GM21576 (cell line): ENCODE measurements around the gene PPP1CA.

Source experiments
- ATAC-seq: cut with Tn5 transposase; IDR thresholded peaks from one replicate; pipeline ENCODE4 v1.9.1; 2021; ENCODE audit warnings: mild to moderate bottlenecking, moderate library complexity; ENCODE audit not compliant: unreplicated experiment

PPP1CA gene

GRCh38 chr11:67401495-67402191 is at the start of gene PPP1CA:
TSS of gene PPP1CA (minus strand) at chr11:67401858. CDS start at chr11:67401782, 76 bp downstream.
- ATAC-seq: peak; percentile 48

DNA sequence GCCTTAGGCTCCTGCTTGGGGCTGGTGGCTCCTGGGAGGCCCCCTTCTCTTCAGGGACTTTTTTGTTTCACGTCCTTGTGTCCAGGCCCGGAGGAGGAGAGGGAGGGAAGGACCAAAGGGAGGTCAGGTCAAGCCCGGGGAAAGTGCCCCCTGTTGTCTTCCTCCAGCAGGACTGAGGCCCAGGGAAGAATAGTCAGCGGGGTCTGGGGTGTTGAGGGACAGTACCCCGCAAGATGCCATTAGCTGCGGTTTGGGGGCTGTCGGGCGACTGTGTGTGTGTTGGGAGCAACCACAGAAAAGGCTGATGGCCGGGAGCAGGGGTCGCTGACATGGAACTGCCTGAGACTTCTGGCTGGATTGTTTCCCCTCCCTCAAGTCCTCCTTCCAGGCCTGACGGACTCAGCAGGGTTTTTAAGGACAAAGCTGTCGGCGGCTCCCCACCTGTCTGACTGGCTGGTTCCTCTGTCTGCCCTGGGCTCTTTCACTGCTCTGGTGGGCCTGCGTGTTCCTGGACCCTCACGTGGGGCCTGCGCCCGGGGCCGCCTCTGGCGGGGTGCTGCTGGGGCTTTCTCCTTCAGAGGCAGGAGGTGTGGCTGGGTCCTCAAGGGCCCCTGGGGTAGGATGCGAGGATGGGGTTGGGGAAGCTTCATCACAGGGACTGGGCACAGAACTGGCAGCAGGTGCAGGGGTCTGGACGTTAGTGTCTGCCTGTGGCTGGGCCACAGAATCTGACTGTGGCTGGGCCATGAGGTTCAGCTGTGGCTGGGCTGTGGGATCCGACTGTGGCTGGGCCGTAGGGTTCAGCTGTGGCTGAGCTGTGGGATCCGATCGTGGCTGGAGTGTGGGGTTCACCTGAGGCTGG is 49.4 kb upstream of the PPP1CA start:
- no peak for ATAC-seq

- no peak for ATAC-seq
These were observed 47.6 kb upstream of the PPP1CA start for GRCh38 chr11:67449116-67449844.

DNA sequence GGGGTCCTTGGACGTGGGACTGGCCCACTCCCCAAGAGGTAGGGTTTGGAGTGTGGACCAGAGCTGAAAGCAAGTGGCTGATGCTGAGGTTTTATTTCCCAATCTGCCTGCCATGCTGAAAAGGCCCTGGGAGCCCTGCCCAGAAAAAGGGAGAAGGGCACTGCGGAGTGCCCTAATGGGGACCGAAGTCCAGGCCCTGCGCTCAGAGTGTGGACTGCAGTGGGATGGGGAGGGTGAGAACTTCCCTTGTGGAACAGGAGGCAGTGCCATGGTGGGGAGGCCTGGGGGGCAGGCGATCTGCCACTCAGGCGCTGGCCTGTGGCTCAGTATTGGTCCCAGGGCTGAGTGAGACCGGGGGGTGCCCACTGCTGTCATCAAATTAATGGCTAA is 46.6 kb upstream of the PPP1CA start:
- no peak for ATAC-seq

DNA sequence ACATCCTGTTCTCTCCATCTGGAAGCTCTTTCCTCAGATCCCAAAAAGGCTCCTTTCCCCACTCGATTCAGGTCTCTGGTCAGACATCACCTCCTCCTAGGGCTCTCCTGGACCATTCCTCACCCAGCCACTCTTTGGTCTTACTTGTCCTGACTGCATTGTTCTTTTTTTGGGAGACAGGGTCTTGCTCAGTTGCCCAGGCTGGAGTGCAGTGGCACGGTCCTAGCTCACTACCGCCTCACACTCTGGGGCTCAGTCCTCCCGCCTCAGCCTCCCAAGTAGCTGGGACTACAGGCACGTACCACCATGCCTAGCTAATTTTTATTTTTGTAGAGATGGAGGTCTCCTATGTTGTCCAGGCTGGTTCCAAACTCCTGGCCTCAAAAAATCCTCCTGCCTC is 43.9 kb upstream of the PPP1CA start:
- ATAC-seq: no peak

DNA sequence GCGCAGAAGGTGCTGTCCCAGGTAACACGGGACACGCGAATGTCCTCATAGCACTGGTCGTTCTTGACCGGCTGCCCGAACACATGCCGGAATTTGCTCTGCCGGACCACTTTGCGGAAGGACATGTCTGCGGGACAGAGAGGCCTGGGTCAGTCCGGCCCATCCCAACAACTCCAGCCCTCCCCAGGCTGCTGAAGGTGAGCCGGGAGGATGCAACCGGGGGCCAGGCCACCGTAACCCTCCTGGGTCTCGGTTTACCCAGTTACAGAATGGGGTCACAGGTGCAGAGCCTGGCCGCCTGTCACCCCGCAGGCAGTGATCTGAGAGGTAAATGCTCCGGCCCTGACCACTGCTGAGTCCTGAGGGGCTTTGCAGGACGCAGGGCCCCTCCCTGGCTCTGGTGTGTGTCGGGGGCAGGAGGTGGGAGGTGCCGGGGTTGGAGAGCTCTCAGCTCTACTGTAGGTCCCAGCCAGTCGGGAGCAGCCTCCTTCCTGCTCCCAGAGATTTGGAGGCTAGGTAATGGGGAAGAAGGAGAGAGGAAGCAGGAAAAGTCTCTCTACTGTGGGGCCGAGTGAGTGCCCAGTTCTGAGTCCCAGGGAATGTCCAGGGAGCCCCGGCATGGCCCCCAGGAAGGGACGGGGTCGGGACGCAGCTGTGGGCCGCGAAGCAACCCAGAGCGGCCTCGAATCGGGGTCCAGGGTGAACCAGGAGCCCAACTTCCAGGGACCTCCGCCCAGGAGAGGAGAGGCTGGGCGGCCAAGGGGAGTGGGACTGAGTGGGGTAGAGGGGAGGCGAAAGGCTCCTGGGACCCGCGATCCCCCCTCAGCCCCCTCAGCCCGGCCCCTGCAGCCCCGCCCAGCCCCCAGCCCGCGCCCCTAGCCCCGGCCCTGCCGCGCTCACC is 41.1 kb upstream of the PPP1CA start:
- ATAC-seq: no peak

DNA sequence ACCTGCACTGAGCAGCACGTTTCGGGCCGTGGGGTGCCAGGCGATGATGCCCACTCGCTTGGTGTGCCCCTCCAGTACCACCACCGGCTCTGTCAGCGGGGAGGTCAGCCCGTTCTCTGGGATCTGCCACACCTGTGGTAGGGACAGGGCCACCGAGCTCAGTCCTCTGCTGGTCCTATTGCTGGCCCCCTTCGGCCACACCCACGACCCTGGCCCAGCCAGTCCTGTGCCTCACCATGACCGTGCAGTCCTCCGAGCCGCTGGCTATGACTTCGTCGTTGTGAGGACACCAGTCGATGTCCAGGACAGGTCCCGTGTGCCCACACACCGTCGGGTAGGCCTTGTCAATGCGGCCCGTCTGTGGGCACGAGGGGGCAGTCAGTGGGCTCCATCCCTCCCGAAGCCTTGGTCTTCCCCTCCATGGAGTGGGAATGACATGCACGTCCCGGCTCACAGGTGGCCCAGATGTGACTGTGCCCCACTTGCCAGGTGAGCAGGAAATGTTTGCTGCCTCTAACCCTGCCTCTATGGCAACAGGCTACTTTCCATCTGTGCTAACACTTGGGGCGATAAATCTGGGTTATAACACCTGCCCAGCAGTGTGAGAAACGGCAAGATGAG is 40.2 kb upstream of the PPP1CA start:
- no peak for ATAC-seq

GRCh38 chr11:67441098-67441563 is 39.5 kb upstream of the PPP1CA start:
- no peak for ATAC-seq

DNA sequence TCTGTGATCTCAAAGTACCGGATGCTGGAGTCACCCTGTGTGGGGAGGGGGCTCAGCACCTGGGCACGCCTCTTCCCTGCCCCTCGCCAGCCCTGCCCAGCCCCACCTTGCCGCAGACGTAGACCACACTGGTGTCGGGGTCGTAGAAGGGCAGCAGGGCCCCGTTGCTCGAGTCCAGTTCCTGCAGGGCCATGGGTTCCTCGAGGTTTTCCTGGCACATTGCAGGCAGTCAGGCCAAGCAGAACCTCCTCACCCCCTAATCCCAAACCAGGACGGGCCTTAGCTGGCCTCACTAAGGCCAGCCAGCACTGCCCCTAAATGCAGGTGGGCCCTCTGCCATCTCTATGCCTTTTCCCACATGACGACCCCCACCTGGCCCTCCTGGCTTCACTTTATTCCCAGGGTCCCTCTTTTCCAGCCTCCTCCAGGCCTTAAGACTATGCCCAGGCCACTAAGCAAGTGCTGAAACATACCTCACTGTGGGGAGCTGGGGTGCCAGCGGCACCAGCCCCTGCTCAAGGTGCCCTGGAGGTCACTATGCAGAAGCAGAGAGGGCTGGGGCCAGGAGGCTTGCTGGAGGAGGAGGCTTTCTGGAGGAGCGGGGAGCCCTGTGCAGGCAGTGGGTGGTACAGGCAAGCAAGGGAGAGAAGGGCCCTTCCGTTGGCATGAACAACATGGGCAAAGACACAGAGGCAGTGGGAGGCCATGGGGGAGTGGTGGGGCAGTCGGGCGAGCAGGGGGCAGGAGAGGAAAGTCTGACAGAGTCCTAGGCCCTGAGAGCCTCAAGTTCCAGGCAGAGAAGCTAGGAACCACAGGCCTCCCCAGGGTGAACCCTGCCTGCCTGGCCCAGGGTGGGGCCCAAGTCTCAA is 38.8 kb upstream of the PPP1CA start:
- ATAC-seq: no peak

GRCh38 chr11:67439321-67440228 is 37.9 kb upstream of the PPP1CA start:
- no peak for ATAC-seq

DNA sequence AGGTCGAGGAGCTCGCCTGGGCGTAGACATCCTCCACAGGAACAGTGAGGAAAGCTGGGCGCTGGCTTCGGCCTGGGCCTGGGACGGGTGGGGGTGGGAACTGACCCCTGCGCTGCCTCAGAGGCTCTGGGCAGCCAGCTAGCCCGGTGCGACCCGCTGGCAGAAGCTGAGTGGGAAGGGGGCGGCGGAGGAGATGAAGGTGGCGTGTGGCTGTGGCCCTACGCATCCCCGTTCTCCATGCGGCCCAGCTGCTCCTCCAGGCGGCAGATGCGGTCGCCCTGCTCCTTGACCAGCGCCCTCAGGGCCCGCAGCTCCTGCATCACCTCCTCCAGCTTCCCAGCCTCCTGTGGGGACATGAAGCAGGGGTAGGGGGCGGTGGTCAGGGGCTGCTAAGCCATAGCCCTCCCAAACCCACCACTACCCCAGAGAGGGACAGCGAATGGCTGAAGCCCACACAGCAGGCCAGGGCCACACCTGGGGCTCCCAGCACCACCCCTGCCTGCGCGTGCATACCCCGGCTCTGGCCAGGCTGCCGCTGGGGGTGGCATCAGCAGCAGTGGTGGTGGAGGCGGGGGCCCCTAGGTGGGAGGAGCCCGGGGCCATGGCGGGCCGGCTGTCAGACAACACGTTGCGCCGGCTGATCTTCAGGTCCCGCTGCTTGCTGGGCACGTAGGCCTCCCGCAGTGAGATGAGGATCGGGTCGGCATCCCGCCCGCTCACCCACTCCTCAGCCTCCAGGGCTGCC is 36.7 kb upstream of the PPP1CA start:
- no peak for ATAC-seq

GRCh38 chr11:67437809-67438157 is 36.1 kb upstream of the PPP1CA start:
- no peak for ATAC-seq

GRCh38 chr11:67437082-67437808 is 35.6 kb upstream of the PPP1CA start, which contains the start of gene PTPRCAP:
TSS of gene PTPRCAP (minus strand) at chr11:67437682. CDS start at chr11:67437619, 63 bp downstream.
- no peak for ATAC-seq

DNA sequence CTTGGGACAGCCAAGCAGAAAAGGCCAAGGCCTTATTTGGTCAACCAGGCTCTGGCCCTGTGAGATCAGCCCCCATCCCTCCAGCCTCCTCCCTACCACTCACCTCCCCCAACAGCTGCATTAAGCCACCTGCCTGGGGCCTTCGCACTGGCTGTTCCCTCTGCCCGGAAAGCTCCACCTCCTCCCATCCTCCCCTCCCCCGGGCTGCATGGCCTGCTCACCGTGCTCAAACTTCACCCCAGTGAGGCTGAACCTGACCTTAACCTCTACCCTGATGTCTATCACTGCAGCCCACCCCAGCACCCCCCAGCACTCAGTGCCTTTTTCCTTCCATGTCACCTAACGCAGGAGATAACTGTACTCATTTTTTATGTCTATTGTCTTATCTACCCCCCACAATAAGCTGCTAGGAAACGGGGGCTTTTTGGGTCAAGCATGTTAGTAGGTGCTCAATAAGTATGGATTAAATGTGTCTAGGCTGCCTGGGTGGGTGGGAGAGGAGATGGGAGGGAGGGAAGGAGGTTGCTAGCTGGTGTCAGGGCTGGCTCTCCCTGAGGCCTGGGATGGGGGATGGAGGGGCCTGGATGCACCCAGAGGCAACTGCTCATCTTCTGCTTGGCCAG is 34.9 kb upstream of the PPP1CA start:
- peak; percentile 34 for ATAC-seq

DNA sequence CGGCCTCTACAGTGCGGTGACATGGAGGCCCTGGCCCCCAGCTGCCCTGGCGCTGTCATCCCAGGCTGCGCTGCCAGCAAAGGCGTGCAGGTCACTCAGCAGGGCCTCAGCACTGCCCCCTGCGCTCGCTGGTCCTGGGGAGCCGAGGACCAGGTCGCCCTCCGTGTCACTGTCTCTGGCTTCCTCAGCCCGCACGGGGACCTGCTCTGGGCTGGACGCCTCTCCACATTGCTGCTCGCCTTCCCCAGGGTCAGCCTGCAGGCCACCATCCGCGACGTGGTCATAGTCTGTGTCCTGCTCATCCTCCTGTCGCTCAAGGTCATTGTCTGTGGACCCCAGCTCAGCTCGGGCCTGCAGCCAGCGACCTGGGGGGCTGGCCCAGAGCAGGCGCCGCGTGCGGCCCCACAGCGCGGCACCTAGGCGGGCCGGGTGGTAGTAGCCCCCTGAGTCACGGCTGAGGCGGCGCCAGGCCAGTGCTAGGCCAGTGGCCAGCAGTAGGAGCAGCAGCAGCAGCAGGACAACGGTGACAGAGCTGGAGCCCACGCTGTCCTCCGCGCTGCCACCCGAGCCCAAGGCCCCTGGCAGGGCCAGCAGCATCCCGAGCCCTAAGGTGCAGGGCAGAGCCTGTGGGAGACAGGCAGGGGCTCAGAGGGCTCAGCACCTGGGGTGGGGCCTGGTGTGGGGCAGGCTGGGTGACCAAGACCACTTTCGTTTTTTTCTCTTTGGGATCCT is 34.2 kb upstream of the PPP1CA start:
- ATAC-seq: no peak
